Immature natural killer cell (primary cell): ENCODE measurements around the gene MBNL1. TPM values are rescaled to one million over a fixed set of nuclear protein-coding genes. Genes with fewer than 3 reads are reported as not detected.

ENCODE experiments used
- DNase-seq, 3 donors: peaks; one replicate each; pipeline ENCODE4 v3.0.0; 2022; ENCODE audit warnings: mixed read lengths in 1 of 3
- H3K27ac Mint-ChIP-seq, 6 donors: one replicate each; pipeline ENCODE4 v1.8.0; 2020; ENCODE audit warnings: mixed read lengths in 6 of 6, mild to moderate bottlenecking in 5 of 6, inconsistent platforms in 4 of 6, moderate library complexity in 3 of 6
- H3K27me3 Mint-ChIP-seq, 3 donors: one replicate each; pipeline ENCODE4 v1.8.0; 2020 to 2021; ENCODE audit warnings: low read depth in 3 of 3, mild to moderate bottlenecking in 3 of 3, mixed read lengths in 3 of 3, moderate library complexity in 3 of 3, inconsistent platforms in 1 of 3
- H3K36me3 Mint-ChIP-seq, 3 donors: one replicate each; pipeline ENCODE4 v1.8.0; 2020; ENCODE audit warnings: mixed read lengths in 3 of 3, inconsistent platforms in 2 of 3, mild to moderate bottlenecking in 2 of 3
- H3K4me1 Mint-ChIP-seq, 2 donors: one replicate each; pipeline ENCODE4 v1.8.0; 2020; ENCODE audit warnings: inconsistent platforms in 2 of 2, mild to moderate bottlenecking in 2 of 2, mixed read lengths in 2 of 2, moderate library complexity in 1 of 2
- H3K4me3 Mint-ChIP-seq, 5 donors: one replicate each; pipeline ENCODE4 v1.8.0; 2020; ENCODE audit warnings: mild to moderate bottlenecking in 5 of 5, mixed read lengths in 5 of 5, inconsistent platforms in 3 of 5, moderate library complexity in 3 of 5
- H3K9me3 Mint-ChIP-seq, 6 donors: one replicate each; pipeline ENCODE4 v1.8.0; 2020; ENCODE audit warnings: mild to moderate bottlenecking in 6 of 6, mixed read lengths in 6 of 6, inconsistent platforms in 4 of 6, moderate library complexity in 3 of 6
- polyA plus RNA-seq, 3 donors: library from polyadenylated mRNA; unstranded; fragments of 300-500 nt; fragmentation: Illumina TruSeq; gene quantifications; one replicate each; pipeline ENCODE4 v1.2.3, GENCODE V29; 2021

The MBNL1 gene
- polyA plus RNA-seq, 3 donors from 2014 or later = 270 to 399 (median 286) TPM

- Mint-ChIP-seq H3K4me1 (no peaks in the 10 kb centered on the region), H3K27me3 (peaks cover 0 to 3% (median 1%) of the 10 kb centered on the region in 3 donors), H3K9me3 (no peaks in the 10 kb centered on the region), H3K27ac (no peak overlapping the region), H3K4me3 (no peak overlapping the region), H3K36me3 (peaks cover 0 to 5% (median 3%) of the 10 kb centered on the region in 3 donors)
- DNase-seq = no peak
Observed at GRCh38 chr3:152513301-152513960, 244.7 kb downstream of the MBNL1 start.
